Ovary (tissue), 9 donors: ENCODE measurements around the gene SPO11. TPM values are rescaled to one million over a fixed set of nuclear protein-coding genes. Genes with fewer than 3 reads are reported as not detected.
"Not testable (repeated sequence)": the region's sequence is repeated elsewhere in the genome, so short reads cannot be mapped to it uniquely, and the experiment has no call there.

Experiments used
- DNase-seq, 5 donors: peaks; one replicate each; pipeline ENCODE4 v3.0.0-alpha.2; 2019 to 2020
- H3K27ac ChIP-seq, 2 donors: fragments of 200-600 bp; one replicate each; pipeline versions ENCODE4 v1.5.1 to v1.8.0; 2019 to 2022
- H3K27me3 ChIP-seq: fragments of 200-600 bp; one replicate; pipeline ENCODE4 v1.8.0; 2022
- H3K36me3 ChIP-seq: fragments of 200-600 bp; sonication (generic); one replicate; pipeline ENCODE4 v1.5.1; 2019
- H3K4me1 ChIP-seq: one replicate; pipeline ENCODE4 v1.8.1; 2013; ENCODE audit warnings: mild to moderate bottlenecking, moderate library complexity; ENCODE audit not compliant: insufficient read depth
- H3K4me3 ChIP-seq: fragments of 200-600 bp; sonication (generic); one replicate; pipeline ENCODE4 v1.5.1; 2017
- H3K9me3 ChIP-seq, 2 donors: fragments of 200-600 bp in 1 of 2; sonication (generic) in 1 of 2; one replicate each; pipeline versions ENCODE4 v1.5.1 to v1.8.1; 2013 to 2019; ENCODE audit warnings: mild to moderate bottlenecking in 1 of 2, moderate library complexity in 1 of 2
- EP300 ChIP-seq: sonication (generic); formaldehyde crosslinking; IDR thresholded peaks from one replicate; pipeline ENCODE4 v1.6.1; 2017; ENCODE audit warnings: antibody characterized with exemption
- POLR2A ChIP-seq: fragments of 450-650 bp; IDR thresholded peaks from one replicate; pipeline ENCODE4 v1.6.1; 2017; ENCODE audit warnings: antibody characterized with exemption, mild to moderate bottlenecking, moderate library complexity
- WGBS, 3 donors: extraction: QIAGEN DNeasy Blood & Tissue Kit in 1 of 3; methylation state at CpG; one replicate each; pipeline versions ENCODE4 v1.1.5 to v1.1.7; 2013 to 2017; 5-methylcytosine and 5-hydroxymethylcytosine counted together
- intact Hi-C, 4 donors: fragments of 100-400 bp; cut with DNase I; formaldehyde crosslinking; loops; one replicate each; pipeline versions ENCODE4 v1.11.0 to v1.15.1; 2022 to 2023
- polyA plus RNA-seq, 2 donors: library from polyadenylated mRNA; stranded (reverse); fragments of 200-250 nt in 1 of 2; fragments of 350-450 nt in 1 of 2; fragmentation: Illumina TruSeq in 1 of 2; extraction: RNeasy Lipid Tissue Mini Kit (QIAGEN cat#74804) in 1 of 2; gene quantifications; one replicate each; pipeline ENCODE4 v1.2.3, GENCODE V29; 2013 to 2014
- total RNA-seq, 7 donors: library from RNA; depleted of rRNA in 2 of 7; stranded (reverse); fragments of >200 nt in 2 of 7; fragmentation: NEBNext Ultra II Directional in 3 of 7; extraction: Animal tissue kit (Norgen Biotek cat#: 25700) in 3 of 7; gene quantifications; one replicate each; pipeline versions ENCODE4 v1.1.0 to v1.2.4, GENCODE V29; 2016 to 2023
- TF ChIP-seq, protein P1 (sequence below), 3 donors: fragments of 450-650 bp in 2 of 3; fragments of 200-600 bp in 1 of 3; IDR thresholded peaks; one replicate each; pipeline versions ENCODE4 v1.5.1 to v1.8.0; 2016 to 2022; ENCODE audit warnings: antibody characterized with exemption in 3 of 3, mild to moderate bottlenecking in 1 of 3
- donor health status: DM: no; HTN: no; CAD: no; lungs with moderate emphysema.
- donor health status: DM: no; HTN: no; CAD: no.
- donor health status: Bipolar disorder and iron deficiency.
- donor health status: DM: yes; HTN: yes; CAD: no.
- donor health status: DM: no; HTN: no; CAD: no.
- donor health status: DM: yes; HTN: yes; CAD: no.

SPO11 gene
- total and polyA plus RNA-seq, 9 donors, result not detected

- peak; percentile 61 to 82 (median 76) for DNase-seq
Measured at GRCh38 chr20:57346477-57346876, 16.9 kb downstream of the SPO11 start.

DNA sequence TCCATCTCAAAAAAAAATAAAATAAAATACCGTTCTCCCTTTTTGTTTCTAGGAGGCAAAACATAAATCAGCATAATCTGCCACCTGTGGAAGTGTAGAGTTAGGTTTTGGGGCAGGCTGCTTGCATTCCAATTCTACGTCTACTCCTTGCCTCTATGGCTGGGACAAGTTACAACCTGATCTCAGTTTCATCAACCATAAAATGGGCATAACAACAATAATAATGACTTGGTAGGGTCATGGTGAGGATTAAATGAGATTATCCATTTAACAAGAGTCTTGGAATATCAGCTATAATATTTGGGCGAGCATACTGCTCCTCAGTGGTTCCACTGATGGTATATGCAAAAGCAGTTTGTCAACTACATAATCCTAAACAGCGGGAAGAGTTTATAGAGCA is 17.8 kb downstream of the SPO11 start:
- no peak overlapping the region for H3K27ac ChIP-seq
- 68 to 76% (median 70%) methylated on average over 4 of the region's 4 CpGs for WGBS, 3 donors

More at GRCh38 chr20:57346477-57346876, 16.9 kb downstream of the SPO11 start:
- H3K9me3 ChIP-seq, result no peaks in the 10 kb centered on the region
- H3K4me3 ChIP-seq, result no peak overlapping the region
- no peaks in the 10 kb centered on the region for H3K27me3 ChIP-seq
- TF ChIP-seq POLR2A, result no peak
- TF ChIP-seq, protein P1, sequence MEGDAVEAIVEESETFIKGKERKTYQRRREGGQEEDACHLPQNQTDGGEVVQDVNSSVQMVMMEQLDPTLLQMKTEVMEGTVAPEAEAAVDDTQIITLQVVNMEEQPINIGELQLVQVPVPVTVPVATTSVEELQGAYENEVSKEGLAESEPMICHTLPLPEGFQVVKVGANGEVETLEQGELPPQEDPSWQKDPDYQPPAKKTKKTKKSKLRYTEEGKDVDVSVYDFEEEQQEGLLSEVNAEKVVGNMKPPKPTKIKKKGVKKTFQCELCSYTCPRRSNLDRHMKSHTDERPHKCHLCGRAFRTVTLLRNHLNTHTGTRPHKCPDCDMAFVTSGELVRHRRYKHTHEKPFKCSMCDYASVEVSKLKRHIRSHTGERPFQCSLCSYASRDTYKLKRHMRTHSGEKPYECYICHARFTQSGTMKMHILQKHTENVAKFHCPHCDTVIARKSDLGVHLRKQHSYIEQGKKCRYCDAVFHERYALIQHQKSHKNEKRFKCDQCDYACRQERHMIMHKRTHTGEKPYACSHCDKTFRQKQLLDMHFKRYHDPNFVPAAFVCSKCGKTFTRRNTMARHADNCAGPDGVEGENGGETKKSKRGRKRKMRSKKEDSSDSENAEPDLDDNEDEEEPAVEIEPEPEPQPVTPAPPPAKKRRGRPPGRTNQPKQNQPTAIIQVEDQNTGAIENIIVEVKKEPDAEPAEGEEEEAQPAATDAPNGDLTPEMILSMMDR (IDR thresholded peaks at IDR 0.05), result peak; percentile 39 to 69 (median 42)
- no peak for TF ChIP-seq EP300
- H3K4me1 ChIP-seq, result no peaks in the 10 kb centered on the region
- H3K27ac ChIP-seq, result no peak overlapping the region
- WGBS, 3 donors, result 0 to 1% (median 0%) methylated on average over 4 of the region's 4 CpGs
- H3K36me3 ChIP-seq, result no peaks in the 10 kb centered on the region
- intact Hi-C loops, result loop anchor here in 1 of 4 donors (5.0 to 10.0 kb wide), 2 partner anchors 254 to 792 kb away; no protein-coding TSS in a partner anchor

DNA sequence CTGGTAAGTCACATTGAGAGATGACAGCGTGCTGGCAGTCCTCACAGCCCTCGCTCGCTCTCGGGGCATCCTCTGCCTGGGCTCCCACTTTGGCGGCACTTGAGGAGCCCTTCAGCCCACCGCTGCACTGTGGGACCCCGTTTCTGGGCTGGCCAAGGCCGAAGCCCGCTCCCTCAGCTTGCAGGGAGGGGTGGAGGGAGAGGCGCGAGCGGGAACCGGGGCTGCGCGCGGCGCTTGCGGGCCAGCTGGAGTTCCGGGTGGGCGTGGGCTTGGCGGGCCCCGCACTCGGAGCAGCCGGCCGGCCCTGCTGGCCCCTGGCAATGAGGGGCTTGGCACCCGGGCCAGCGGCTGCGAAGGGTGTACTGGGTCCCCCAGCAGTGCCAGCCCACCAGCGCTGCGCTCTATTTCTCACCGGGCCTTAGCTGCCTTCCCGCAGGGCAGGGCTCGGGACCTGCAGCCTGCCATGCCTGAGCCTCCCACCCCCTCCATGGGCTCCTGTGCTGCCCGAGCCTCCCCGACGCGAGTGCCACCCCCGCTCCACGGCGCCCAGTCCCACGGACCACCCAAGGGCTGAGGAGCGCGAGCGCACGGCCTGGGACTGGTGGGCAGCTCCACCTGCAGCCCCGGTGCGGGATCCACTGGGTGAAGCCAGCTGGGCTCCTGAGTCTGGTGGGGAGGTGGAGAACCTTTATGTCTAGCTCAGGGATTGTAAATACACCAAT is 18.8 kb downstream of the SPO11 start:
- H3K27ac ChIP-seq, H3K36me3 ChIP-seq, H3K27me3 ChIP-seq, DNase-seq, H3K4me1 ChIP-seq, H3K9me3 ChIP-seq, H3K4me3 ChIP-seq: not testable (repeated sequence)
- 54 to 77% (median 64%) methylated on average over 42 to 47 of the region's 47 CpGs for WGBS, 3 donors
- intact Hi-C loops, result loop anchor here in 1 of 4 donors (5.0 to 10.0 kb wide), 2 partner anchors 256 to 794 kb away; no protein-coding TSS in a partner anchor

More for the DNA sequence above, 17.8 kb downstream of the SPO11 start:
- DNase-seq, result no peak
- no peak overlapping the region for H3K4me3 ChIP-seq
- H3K9me3 ChIP-seq, result no peaks in the 10 kb centered on the region
- no peaks in the 10 kb centered on the region for H3K36me3 ChIP-seq
- H3K4me1 ChIP-seq, result peaks cover 3% of the 10 kb centered on the region
- intact Hi-C loops, result loop anchor here in 1 of 4 donors (5.0 to 10.0 kb wide), 2 partner anchors 255 to 793 kb away; no protein-coding TSS in a partner anchor
- H3K27me3 ChIP-seq, result no peaks in the 10 kb centered on the region
- TF ChIP-seq EP300, result no peak
- no peak for TF ChIP-seq POLR2A
- TF ChIP-seq, protein P1 (IDR thresholded peaks at IDR 0.05), result no peak

DNA sequence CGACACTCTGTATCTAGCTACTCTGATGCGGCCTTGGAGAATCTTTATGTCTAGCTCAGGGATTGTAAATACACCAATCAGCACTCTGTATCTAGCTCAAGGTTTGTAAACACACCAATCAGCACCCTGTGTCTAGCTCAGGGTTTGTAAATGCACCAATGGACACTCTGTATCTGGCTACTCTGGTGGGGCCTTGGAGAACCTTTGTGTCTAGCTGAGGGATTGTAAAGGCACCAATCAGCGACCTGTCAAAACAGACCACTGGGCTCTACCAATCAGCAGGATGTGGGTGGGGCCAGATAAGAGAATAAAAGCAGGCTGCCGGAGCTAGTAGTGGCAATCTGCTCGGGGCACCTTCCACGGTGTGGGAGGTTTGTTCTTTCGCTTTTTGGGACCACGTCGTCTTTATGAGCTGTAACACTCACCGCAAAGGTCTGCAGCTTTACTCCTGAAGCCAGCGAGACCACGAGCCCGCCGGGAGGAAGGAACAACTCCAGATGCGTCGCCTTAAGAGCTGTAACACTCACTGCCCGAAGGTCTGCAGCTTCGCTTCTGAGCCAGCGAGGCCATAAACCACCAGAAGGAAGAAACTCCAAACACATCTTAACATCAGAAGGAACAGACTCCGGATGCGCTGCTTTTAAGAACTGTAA is 19.4 kb downstream of the SPO11 start:
- not testable (repeated sequence) for H3K4me3 ChIP-seq
- WGBS, 3 donors, result 85 to 89% (median 88%) methylated on average over 21 of the region's 21 CpGs
- intact Hi-C loops, result loop anchor here in 1 of 4 donors (5.0 to 10.0 kb wide), 2 partner anchors 257 to 794 kb away; no protein-coding TSS in a partner anchor

GRCh38 chr20:57350081-57350710 is 20.6 kb downstream of the SPO11 start:
- Histone ChIP-seq H3K27ac (no peak overlapping the region), H3K4me3 (no peak overlapping the region), H3K9me3 (no peaks in the 10 kb centered on the region), H3K4me1 (peaks cover 5% of the 10 kb centered on the region), H3K27me3 (no peaks in the 10 kb centered on the region), H3K36me3 (peaks cover 3% of the 10 kb centered on the region)
- peak in 2 of 5 donors; percentile 30 to 36 for DNase-seq
- WGBS, 3 donors, result 79 to 84% (median 81%) methylated on average over 16 of the region's 16 CpGs
- TF ChIP-seq, protein P1 (IDR thresholded peaks at IDR 0.05), result no peak
- TF ChIP-seq POLR2A (no peak), EP300 (no peak)
- intact Hi-C loops, result no loop called here

More for the DNA sequence above, 19.4 kb downstream of the SPO11 start:
- not testable (repeated sequence) for H3K27ac ChIP-seq, H3K4me1 ChIP-seq, DNase-seq, H3K36me3 ChIP-seq, H3K9me3 ChIP-seq, H3K27me3 ChIP-seq

DNA sequence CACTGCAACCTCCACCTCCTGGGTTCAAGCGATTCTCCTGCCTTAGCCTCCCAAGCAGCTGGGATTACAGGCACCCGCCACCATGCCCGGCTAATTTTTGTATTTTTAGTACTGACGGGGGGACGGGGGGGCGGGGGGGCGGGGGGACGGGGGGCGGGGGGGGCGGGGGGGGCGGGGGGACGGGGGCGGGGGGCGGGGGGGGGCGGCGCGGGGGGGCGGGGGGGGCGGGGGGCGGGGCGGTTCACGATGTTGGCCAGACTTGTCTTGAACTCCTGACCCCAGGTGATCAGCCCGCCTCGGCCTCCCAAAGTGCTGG is 21.1 kb downstream of the SPO11 start:
- intact Hi-C loops, H3K4me1 ChIP-seq, H3K36me3 ChIP-seq, H3K9me3 ChIP-seq, H3K27me3 ChIP-seq: not testable (repeated sequence)
- peak overlapping the region; percentile 90 for H3K4me3 ChIP-seq
- peak overlapping the region; percentile 45 to 69 for H3K27ac ChIP-seq
- DNase-seq, result peak in 1 of 5 donors; percentile 21
- 6 to 28% (median 26%) methylated on average over 6 to 24 of the region's 24 CpGs for WGBS, 3 donors
